Stimulated activated CD4-positive, alpha-beta T cell treated with anti-CD3 and anti-CD28 coated beads, Interleukin-15, amount 100 ng/mL, for 24 hours (primary cell): ENCODE measurements around the gene LGI4.
"Not testable (repeated sequence)": the region's sequence is repeated elsewhere in the genome, so short reads cannot be mapped to it uniquely, and the experiment has no call there.

Experiments used
- DNase-seq: peaks from one replicate; pipeline ENCODE4 v3.0.0-alpha.2; 2020

Gene LGI4

DNA sequence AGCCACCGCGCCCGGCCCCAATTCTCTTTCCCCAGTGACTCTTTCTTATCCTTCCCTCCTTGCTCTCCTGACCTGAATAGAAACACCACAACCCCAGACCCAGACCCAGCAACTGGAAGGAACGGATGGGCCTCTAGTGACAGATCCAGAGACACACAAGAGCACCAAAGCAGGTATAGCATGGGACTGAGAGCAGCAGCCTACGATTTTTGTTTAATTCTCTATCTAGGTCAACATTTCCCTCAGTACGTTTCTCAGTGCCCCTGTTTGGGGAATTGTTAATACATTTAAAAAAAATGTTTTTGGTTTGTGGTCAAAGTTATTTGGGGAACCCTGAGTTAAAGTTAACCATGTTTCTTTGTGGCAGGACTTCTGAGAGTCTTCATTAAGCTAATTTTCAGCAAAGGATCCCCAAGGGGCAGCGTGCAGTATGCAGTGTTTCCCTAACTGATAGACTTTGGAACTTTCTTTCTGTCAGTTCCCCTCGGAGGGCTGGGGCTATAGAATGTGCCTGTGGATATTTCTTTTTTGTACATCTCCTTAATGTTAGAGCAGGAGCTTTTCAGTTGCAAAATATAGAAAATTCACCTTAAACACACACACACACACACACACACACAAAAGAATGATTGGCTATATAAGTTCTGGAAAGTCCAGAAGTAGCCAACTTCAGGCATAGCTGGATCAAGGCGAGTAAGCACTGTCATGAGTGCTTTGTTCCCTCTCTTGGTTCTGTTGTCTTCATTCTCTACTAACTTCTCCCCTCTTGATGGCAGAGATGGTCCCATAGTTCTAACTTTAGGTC is 26.0 kb upstream of the LGI4 start:
- DNase-seq: no peak

GRCh38 chr19:35159606-35160005 is 24.7 kb upstream of the LGI4 start:
- no peak for DNase-seq

GRCh38 chr19:35157431-35157830 is 22.6 kb upstream of the LGI4 start:
- DNase-seq: no peak

- no peak for DNase-seq
Measured at GRCh38 chr19:35156673-35157014, 21.8 kb upstream of the LGI4 start.

- no peak for DNase-seq
Measured at GRCh38 chr19:35155981-35156672, 21.3 kb upstream of the LGI4 start.

- DNase-seq: peak; percentile 61
Measured at GRCh38 chr19:35155441-35155840, 20.6 kb upstream of the LGI4 start.

DNA sequence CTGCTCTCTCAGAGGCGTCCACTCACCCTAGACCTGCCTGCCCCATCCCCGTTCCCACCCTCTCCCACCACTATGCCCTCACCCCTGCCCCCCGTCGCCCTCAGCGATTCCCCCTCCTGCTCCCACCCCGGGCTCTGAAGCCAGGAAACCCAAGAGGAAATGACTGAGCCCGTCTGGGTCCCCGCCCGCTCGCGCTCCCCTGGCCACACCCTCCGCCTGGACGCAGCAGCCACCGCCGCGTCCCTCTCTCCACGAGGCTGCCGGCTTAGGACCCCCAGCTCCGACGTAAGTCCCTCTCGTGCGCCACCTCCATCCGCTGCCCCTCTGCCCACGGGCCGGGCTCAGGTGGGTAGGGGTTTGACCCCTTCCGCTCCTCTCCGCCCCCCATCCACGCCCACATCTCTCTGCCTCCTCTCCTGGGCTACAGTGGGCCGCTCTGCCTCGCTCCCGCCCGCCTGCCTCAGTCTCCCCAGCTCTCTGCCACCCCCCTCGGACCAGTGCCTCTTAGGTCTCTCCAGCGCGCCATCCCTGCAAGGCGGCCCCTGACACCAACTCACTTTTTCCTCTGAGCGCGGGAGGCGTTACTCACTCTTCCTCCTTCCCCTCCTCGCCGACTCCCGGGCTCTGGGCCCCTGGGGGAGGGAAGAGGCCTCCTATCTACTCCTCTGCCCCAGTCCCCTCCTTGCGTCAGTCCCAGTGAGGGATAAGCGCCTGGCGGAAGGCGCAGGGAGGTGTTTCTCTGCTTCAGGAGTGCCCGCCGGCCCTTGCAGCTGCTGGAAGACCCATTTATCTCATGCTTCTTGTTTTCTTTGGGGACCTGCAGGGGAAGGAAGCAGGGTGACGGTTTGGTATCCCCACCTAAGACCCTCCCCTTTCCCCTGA is 19.9 kb upstream of the LGI4 start, which contains the start of gene FXYD5:
Gene FXYD5, plus strand, starts transcription at position 211 of the 882 bp plus-strand sequence. CDS start 816 bp downstream, outside the sequence.
- DNase-seq: peak; percentile 91

DNA sequence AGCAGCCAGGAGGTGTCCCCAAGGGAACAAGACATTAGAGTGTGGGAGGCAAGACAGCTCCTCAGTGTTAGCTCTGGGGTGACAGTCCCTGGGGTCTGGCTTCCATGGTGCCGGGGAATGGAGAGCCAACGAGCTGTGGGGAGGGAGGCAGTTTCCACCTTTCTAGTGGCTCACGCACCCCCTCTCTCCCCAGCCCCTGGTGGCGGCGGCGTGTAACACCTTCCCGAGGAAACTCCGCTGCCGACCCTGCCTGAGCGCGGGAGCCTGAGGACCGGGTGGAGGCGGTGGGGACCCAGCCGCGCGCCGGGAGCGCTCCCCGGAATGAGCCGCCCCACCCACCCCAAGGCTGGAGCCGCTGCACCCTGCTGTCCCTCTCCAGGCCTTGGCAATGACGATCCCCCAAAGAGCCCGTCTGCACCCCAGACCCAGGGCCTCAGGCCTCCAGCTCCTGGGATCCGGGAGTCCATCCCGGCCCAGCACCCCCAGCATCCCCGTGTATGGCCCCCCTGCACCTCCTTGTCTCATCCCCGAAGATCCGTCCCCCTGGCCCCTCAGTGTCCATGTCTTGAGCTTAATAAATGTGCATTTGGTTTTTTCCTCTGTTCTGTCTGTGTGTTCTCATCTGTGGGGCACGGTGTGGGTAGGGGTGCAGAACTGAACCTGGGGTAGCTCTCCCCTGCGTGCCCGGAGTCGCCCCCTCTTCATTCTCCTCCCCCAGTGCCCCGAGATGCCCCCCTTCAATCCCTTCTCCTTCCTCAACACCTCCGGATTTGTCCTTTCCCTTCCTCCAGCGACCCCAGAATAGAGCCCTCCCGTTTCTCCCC is 19.1 kb upstream of the LGI4 start:
- DNase-seq: peak; percentile 88

DNA sequence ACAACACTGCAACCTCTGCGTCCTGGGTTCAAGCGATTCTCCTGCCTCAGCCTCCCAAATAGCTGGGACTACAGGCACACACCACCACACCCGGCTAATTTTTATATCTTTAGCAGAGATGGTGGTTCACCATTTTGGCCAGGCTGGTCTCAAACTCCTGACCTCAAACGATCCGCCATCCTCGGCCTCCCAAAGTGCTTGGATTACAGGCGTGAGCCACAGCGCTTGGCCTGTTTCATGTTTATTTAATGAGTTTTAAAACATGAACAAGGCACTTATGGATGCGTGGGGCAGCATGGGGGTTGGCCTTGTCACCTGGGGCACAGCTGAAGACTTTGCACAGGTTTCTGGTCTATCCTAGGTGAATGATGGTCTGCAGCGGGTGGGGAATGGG is 18.3 kb upstream of the LGI4 start:
- DNase-seq: not testable (repeated sequence)

GRCh38 chr19:35151273-35152065 is 16.6 kb upstream of the LGI4 start:
- no peak for DNase-seq

GRCh38 chr19:35150445-35150844 is 15.6 kb upstream of the LGI4 start:
- DNase-seq: no peak

GRCh38 chr19:35149463-35149862 is 14.6 kb upstream of the LGI4 start:
- no peak for DNase-seq

DNA sequence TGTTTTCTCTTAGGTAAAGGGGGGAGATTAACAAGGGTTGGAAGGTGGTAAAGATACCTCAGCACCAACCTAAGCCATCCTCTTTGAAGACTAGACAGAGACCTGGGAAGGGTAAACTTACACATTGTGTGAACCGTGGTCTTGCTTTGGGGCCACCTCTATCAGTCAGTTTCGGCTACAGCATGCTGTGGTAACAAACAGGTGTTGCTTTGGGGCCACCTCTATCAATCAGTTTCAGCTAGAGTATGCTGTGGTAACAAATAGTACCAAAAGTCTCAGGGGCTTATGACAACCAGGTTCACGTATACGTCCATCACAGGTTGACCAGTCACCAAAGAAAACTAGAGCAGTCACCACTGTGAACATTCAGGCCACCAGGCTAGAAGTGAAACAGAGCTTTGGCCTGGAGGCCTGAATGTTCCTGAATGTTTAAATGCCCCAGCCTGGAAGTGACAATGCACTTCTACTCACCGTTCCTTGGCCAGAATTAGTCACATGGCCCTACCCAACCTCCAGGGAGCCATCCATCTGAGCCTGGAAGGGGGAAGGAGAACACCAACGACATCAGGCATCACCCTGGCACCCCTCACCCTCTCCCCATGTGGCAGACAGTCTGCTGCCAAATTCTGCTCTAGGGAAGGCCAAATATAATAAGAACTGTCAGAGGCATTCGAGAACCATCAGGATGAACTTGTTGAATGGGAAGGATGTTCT is 12.0 kb upstream of the LGI4 start:
- no peak for DNase-seq

DNA sequence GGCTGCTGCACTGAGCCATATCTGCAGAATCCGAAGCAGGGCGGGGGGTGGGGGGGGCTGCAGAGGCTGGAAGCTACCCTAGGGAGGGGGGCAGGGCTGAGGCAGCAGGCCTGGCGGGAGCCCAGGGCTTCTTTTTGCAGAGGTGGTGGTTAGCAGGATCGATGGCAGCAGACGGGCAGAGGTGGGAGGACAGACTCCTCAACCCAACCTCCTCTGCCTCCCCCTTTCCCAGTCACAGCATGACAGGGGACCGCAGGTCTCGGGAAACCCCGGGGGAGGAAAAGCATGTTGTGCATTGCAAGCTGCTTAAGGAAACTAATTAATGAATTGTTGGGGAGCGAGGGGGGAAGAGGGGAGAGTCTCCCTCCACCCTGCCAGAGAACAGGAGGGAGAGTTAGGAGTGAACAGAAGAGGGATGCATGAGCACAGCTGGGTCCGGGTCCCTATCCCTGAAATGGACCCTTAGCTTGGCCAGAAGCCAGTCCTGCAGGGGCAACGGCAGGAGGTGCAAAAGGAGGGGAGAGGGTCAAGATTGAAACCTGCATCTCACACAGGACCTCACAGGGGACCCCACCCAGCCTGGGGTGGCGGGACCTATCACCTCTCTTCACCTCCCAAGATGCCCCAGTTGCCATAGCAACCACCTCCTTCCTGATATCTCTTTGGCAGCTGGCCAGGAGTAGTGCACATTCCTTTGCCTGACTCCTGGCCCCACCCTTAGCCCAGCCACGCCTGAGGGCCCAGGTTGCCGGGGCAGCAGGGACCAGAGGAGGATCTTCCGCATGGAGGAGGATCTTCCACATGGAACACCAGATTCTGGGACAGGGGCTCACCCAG is 10.0 kb upstream of the LGI4 start:
- DNase-seq: no peak

GRCh38 chr19:35144259-35144599 is 9.4 kb upstream of the LGI4 start:
- no peak for DNase-seq

- DNase-seq: no peak
Measured at GRCh38 chr19:35143818-35144217, 9.0 kb upstream of the LGI4 start.

GRCh38 chr19:35143231-35143715 is 8.4 kb upstream of the LGI4 start, which contains the start of gene FXYD7:
TSS of gene FXYD7 (plus strand) at chr19:35143255. CDS start at chr19:35143334, 79 bp downstream.
- DNase-seq: no peak

- peak; percentile 74 for DNase-seq
Measured at GRCh38 chr19:35142606-35143230, 7.9 kb upstream of the LGI4 start.
